Osteocyte (in vitro differentiated cells): Measurements from ENCODE around the gene TOR1AIP2. TPM values are rescaled to one million over a fixed set of nuclear protein-coding genes. Genes with fewer than 3 reads are reported as not detected.
A peak's percentile ranks its signal among the peaks of the same experiment; 100 is the strongest.

ENCODE experiments used
- DNase-seq: peaks from one replicate; pipeline ENCODE4 v3.0.0; 2021; ENCODE audit warnings: mixed read lengths; ENCODE audit not compliant: unreplicated experiment; ENCODE audit errors: extremely low spot score
- H3K27ac Mint-ChIP-seq: one replicate; pipeline ENCODE4 v1.8.0; 2021; ENCODE audit warnings: mild to moderate bottlenecking, mixed read lengths; ENCODE audit not compliant: unreplicated experiment
- H3K27me3 Mint-ChIP-seq: one replicate; pipeline ENCODE4 v1.8.0; 2021; ENCODE audit warnings: mixed read lengths; ENCODE audit not compliant: unreplicated experiment
- H3K36me3 Mint-ChIP-seq: one replicate; pipeline ENCODE4 v1.8.0; 2021; ENCODE audit warnings: mixed read lengths; ENCODE audit not compliant: unreplicated experiment
- H3K4me1 Mint-ChIP-seq: one replicate; pipeline ENCODE4 v1.8.0; 2021; ENCODE audit warnings: mixed read lengths; ENCODE audit not compliant: unreplicated experiment
- H3K4me3 Mint-ChIP-seq: one replicate; pipeline ENCODE4 v1.8.0; 2021; ENCODE audit warnings: mild to moderate bottlenecking, moderate library complexity, mixed read lengths; ENCODE audit not compliant: unreplicated experiment
- H3K9me3 Mint-ChIP-seq: one replicate; pipeline ENCODE4 v1.8.0; 2021; ENCODE audit warnings: mixed read lengths; ENCODE audit not compliant: unreplicated experiment
- total RNA-seq: library from RNA; stranded (reverse); gene quantifications from 2 replicates; pipeline ENCODE4 v1.2.1, GENCODE V29; 2021
- TF ChIP-seq, protein P1 (sequence below): fragments of 200-600 bp; sonication (generic); IDR thresholded peaks from 2 replicates; pipeline ENCODE4 v1.5.0; 2021; ENCODE audit warnings: antibody characterized with exemption, mild to moderate bottlenecking, moderate library complexity

TOR1AIP2 gene
- total RNA-seq, 1 donor from 2014 or later: 85.5 TPM

GRCh38 chr1:179831852-179832699 is 45.5 kb downstream of the TOR1AIP2 start:
- Mint-ChIP-seq H3K36me3 (peaks cover 5% of the 10 kb centered on the region), H3K27me3 (no peaks in the 10 kb centered on the region), H3K4me1 (no peaks in the 10 kb centered on the region), H3K4me3 (no peak overlapping the region), H3K27ac (no peak overlapping the region), H3K9me3 (no peaks in the 10 kb centered on the region)
- peak; percentile 76 for DNase-seq
- TF ChIP-seq, protein P1, sequence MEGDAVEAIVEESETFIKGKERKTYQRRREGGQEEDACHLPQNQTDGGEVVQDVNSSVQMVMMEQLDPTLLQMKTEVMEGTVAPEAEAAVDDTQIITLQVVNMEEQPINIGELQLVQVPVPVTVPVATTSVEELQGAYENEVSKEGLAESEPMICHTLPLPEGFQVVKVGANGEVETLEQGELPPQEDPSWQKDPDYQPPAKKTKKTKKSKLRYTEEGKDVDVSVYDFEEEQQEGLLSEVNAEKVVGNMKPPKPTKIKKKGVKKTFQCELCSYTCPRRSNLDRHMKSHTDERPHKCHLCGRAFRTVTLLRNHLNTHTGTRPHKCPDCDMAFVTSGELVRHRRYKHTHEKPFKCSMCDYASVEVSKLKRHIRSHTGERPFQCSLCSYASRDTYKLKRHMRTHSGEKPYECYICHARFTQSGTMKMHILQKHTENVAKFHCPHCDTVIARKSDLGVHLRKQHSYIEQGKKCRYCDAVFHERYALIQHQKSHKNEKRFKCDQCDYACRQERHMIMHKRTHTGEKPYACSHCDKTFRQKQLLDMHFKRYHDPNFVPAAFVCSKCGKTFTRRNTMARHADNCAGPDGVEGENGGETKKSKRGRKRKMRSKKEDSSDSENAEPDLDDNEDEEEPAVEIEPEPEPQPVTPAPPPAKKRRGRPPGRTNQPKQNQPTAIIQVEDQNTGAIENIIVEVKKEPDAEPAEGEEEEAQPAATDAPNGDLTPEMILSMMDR: no peak

DNA sequence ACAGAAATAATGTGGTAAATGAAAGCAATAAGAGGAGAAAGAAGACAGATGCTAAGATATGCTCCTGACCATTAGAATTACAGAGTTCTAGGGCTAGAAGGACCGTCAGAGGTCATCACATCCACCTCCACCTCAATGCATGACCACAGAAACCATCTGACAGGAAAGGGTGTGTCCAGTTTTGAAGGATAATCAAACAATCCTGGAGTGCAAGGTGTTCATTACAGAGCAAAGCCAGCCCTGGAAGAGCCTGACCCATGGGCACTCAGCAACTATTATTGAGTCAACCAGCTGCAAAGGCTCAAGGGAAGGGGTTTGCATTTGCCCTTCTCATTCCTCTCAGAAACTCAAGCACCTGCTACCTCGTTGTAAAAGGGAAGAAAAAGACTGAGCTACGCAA is 46.4 kb downstream of the TOR1AIP2 start:
- no peak for DNase-seq
- Mint-ChIP-seq H3K4me3 (no peak overlapping the region), H3K36me3 (peaks cover 5% of the 10 kb centered on the region), H3K9me3 (no peaks in the 10 kb centered on the region), H3K27me3 (no peaks in the 10 kb centered on the region), H3K4me1 (no peaks in the 10 kb centered on the region), H3K27ac (no peak overlapping the region)
- TF ChIP-seq, protein P1: no peak

DNA sequence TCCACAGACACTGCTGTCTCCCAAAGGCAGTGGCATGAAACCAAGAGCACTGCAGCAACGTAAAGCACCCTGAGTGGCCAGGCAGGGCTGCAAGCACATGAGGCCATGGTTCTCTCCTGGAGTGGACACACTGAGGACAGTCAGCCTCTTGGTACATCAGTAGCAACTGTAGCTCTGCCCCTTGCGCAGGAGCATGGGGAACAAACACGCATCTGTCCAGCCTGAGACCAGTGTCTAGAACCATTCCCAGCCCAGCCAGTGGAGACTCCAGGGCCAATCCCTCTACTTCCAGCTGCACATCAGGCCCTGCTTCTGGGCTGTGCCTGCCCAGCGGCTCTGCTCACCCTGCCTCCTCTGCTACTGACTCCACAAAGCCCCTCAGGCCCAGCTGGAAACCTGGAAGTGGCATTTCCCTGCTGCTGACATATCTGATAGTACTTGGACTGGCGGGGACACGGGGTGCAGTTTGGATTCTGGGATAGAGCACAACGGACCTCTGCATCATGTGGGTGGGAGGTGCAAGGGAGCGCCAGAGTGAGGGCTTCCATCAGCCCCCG is 49.0 kb downstream of the TOR1AIP2 start:
- no peaks in the 10 kb centered on the region for H3K27me3 Mint-ChIP-seq
- TF ChIP-seq, protein P1: no peak
- no peaks in the 10 kb centered on the region for H3K4me1 Mint-ChIP-seq
- DNase-seq: peak; percentile 77
- H3K27ac Mint-ChIP-seq: no peak overlapping the region
- H3K36me3 Mint-ChIP-seq: no peaks in the 10 kb centered on the region
- no peak overlapping the region for H3K4me3 Mint-ChIP-seq
- no peaks in the 10 kb centered on the region for H3K9me3 Mint-ChIP-seq

DNA sequence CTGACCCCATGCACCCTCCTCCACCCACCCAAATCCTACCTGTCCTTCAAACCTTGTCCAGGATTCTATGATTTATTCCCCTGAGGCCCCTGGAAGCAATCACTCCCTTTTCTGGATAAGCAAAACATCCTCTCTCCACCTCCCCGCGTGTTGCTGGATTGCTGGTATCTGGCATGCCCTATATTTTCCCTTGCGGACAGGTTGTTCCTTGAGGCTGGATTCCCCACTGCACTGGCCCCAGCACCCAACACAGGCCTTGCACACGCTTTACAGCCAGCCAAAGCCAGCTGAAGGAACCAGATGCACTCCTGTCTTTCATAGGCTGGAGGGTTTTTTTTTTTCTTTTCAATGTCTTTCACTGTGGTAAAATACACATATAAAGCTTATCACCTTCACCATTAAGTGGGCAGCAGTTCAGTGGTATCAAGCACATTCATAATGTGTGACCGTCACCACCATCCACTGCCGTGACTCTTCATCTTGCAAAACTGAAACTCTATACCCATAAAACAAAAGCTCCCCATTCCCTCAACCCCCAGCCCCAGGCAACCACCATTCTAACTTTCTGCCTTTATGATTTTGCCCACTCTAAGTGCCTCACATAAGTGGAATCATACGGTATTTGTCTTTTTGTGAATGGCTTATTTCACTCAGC is 50.9 kb downstream of the TOR1AIP2 start:
- H3K27ac Mint-ChIP-seq: no peak overlapping the region

More for the DNA sequence above, 50.9 kb downstream of the TOR1AIP2 start:
- Mint-ChIP-seq H3K4me3 (no peak overlapping the region), H3K4me1 (no peaks in the 10 kb centered on the region), H3K9me3 (no peaks in the 10 kb centered on the region), H3K27me3 (no peaks in the 10 kb centered on the region), H3K36me3 (no peaks in the 10 kb centered on the region)
- TF ChIP-seq, protein P1: no peak
- DNase-seq: peak; percentile 49
